ENCODE measurements around the gene XPO4. TPM values are rescaled to one million over a fixed set of nuclear protein-coding genes. Genes with fewer than 3 reads are reported as not detected.
A peak's percentile ranks its signal among the peaks of the same experiment; 100 is the strongest.

The XPO4 gene
- total RNA-seq, 1 experiment from 2014 or later = 34.1 TPM

DNA sequence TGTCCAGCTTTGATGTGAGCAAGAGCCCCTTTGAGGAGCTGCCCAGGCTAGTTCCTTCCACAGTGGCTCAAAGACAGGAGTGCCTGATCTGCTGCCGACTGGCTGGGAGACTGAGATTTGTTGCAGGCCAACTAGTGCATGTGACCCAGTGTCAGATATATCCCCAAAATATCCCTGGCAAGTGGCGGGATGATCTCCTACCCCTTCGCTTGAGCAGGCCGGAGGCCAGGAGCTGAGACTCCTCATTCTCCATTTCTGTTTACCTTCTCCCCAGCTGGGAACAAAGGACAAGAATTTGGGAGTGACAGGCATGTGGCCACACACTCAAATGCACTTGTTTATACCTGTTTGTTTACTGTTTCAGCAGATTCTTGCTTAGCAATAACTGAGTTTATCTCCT lies 37.1 kb upstream of the XPO4 start:
- no peak overlapping the region for H3T11ph ChIP-seq (ENCODE audit: low read length)
- H3K27ac Mint-ChIP-seq = no peak overlapping the region
- no CpG with 5 or more reads among the region's 4 CpGs for WGBS (ENCODE audit: extremely low coverage, insufficient read length, low lambda C conversion rate)
- H3K14ac ChIP-seq (ENCODE audit: insufficient read depth, low read length) = no peak overlapping the region
- H3K4ac ChIP-seq (ENCODE audit: low read depth, low read length) = no peak overlapping the region
- no peaks in the 10 kb centered on the region for H3K23me2 ChIP-seq (ENCODE audit: insufficient read length, low read depth, low read length, poor library complexity, severe bottlenecking)
- H3K27me3 Mint-ChIP-seq (ENCODE audit: low read depth) = peaks cover 7% of the 10 kb centered on the region
- no peaks in the 10 kb centered on the region for H3K79me1 ChIP-seq (ENCODE audit: insufficient read depth, low read depth, low read length, poor library complexity, severe bottlenecking)
- H3K18ac ChIP-seq (ENCODE audit: insufficient read length, low read depth, low read length) = peak overlapping the region; percentile 35
- no peak overlapping the region for H2AK5ac ChIP-seq (ENCODE audit: insufficient read length, low read length)
- H4K91ac ChIP-seq (ENCODE audit: insufficient read length, low read depth, low read length) = no peak overlapping the region
- H4K5ac ChIP-seq (ENCODE audit: insufficient read length, low read depth, low read length) = no peak overlapping the region
- H3K27ac ChIP-seq (ENCODE audit: insufficient read length, low read depth, low read length) = no peak overlapping the region
- no peak overlapping the region for H2BK12ac ChIP-seq (ENCODE audit: insufficient read length, low read depth, low read length)
- DNase-seq = no peak
- H3K9me3 Mint-ChIP-seq = no peaks in the 10 kb centered on the region
- H3K9me3 ChIP-seq (ENCODE audit: control insufficient read depth, low read depth, low read length) = no peaks in the 10 kb centered on the region
- H2AFZ ChIP-seq (ENCODE audit: low read length) = no peak overlapping the region
- no peaks in the 10 kb centered on the region for H4K20me1 ChIP-seq (ENCODE audit: control insufficient read depth, insufficient read depth, insufficient read length)
- no peaks in the 10 kb centered on the region for H3K27me3 ChIP-seq (ENCODE audit: insufficient read depth, low read length)
- no peak overlapping the region for H3K4me3 Mint-ChIP-seq
- H4K8ac ChIP-seq (replicated peaks; ENCODE audit: insufficient read length, low read depth, low read length) = no peak overlapping the region
- H3K23ac ChIP-seq (ENCODE audit: insufficient read length, low read depth, low read length) = no peak overlapping the region
- H3K4me1 ChIP-seq (ENCODE audit: insufficient read depth, low read length) = no peaks in the 10 kb centered on the region; the same call in 1 of the 2 replicates
- no peak overlapping the region for H2BK120ac ChIP-seq (ENCODE audit: low read depth, low read length, poor library complexity, severe bottlenecking)
- no peak overlapping the region for H3K56ac ChIP-seq (ENCODE audit: insufficient read length, low read depth, low read length)
- H3K9ac ChIP-seq (ENCODE audit: extremely low read depth, insufficient read length, low read length) = no peak overlapping the region
- TF ChIP-seq, protein P1, sequence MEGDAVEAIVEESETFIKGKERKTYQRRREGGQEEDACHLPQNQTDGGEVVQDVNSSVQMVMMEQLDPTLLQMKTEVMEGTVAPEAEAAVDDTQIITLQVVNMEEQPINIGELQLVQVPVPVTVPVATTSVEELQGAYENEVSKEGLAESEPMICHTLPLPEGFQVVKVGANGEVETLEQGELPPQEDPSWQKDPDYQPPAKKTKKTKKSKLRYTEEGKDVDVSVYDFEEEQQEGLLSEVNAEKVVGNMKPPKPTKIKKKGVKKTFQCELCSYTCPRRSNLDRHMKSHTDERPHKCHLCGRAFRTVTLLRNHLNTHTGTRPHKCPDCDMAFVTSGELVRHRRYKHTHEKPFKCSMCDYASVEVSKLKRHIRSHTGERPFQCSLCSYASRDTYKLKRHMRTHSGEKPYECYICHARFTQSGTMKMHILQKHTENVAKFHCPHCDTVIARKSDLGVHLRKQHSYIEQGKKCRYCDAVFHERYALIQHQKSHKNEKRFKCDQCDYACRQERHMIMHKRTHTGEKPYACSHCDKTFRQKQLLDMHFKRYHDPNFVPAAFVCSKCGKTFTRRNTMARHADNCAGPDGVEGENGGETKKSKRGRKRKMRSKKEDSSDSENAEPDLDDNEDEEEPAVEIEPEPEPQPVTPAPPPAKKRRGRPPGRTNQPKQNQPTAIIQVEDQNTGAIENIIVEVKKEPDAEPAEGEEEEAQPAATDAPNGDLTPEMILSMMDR (conservative IDR thresholded peaks at IDR 0.05) = no peak
- no peak overlapping the region for H2BK15ac ChIP-seq (ENCODE audit: low read depth, low read length)
- no peaks in the 10 kb centered on the region for H3K36me3 Mint-ChIP-seq (ENCODE audit: insufficient read depth in 1 of 3, low read depth in 3 of 3)
- no peak overlapping the region for H2BK20ac ChIP-seq (ENCODE audit: low read depth, low read length, poor library complexity, severe bottlenecking)
- H3K79me2 ChIP-seq (ENCODE audit: insufficient read depth, low read length) = no peaks in the 10 kb centered on the region
- H2BK5ac ChIP-seq (ENCODE audit: insufficient read length, low read length) = no peak overlapping the region
- H3K4me2 ChIP-seq (ENCODE audit: insufficient read depth, insufficient read length, low read length) = no peak overlapping the region
- peaks cover 18 to 21% of the 10 kb centered on the region in 2 experiments for H3K4me1 Mint-ChIP-seq

Data from H9 (cell line).